HG03196 (cell line): ENCODE measurements around the gene PTH2.

Experiments
- ATAC-seq: cut with Tn5 transposase; IDR thresholded peaks from one replicate; pipeline ENCODE4 v1.9.1; 2021; ENCODE audit not compliant: unreplicated experiment

The PTH2 gene

GRCh38 chr19:49432141-49433073 lies 9.2 kb upstream of the PTH2 start:
- no peak for ATAC-seq

DNA sequence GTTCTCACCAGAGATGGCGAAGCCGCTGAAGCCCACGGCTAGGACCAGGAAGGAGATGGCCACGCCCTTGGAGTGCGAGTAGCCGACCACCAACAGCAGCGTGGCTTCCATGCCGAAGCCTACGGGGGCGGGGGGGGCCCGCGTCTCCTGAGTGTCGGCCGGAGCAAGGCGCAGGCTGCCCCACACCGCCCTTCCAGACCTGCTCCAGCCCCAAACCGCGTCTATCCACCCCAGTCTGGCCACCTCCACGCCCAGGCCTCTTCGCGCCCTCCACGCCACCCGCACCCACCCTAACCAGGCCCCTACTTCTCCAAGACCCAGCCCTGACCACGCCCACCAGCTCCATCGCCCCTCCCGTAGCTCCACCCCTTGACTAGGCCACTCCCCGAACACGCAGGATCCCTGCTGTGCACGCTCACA lies 8.1 kb upstream of the PTH2 start:
- ATAC-seq, result no peak

DNA sequence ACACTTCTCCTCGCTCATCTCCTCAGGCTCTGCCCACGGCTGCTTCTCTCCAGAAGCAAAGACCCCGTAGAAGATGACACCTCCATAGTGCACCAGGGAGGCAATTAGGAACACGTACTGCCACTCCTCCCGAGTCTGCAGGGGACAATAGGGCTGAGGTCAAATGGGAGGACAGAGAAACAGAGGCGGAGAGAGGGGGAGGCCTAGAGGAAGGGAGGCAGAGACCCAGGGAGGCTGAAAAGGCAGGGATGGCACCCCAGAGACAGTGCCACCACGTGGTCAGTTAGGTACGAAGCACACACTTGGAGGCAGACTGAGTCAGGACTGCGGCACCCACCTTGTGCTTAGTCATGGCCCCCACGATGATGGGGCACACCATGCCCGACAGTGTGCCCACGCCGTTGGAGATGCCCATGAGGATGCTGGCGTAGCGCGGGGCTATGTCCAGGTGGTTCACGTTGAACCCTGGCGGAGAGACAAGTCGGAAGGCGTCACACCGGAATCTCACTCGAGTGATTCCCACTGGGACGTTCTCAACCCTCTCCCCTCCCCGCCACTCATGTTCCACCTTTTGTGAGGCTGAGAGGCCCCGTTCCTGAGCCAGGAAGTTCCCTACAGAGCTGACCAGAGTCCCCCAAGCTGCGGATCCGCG lies 7.6 kb upstream of the PTH2 start:
- no peak for ATAC-seq

GRCh38 chr19:49430172-49430677 lies 7.0 kb upstream of the PTH2 start:
- ATAC-seq, result no peak

GRCh38 chr19:49428547-49429451 lies 5.6 kb upstream of the PTH2 start:
- ATAC-seq, result no peak

- ATAC-seq, result no peak
These were observed 4.8 kb upstream of the PTH2 start for GRCh38 chr19:49427855-49428546.

GRCh38 chr19:49427339-49427738 lies 4.1 kb upstream of the PTH2 start:
- ATAC-seq, result no peak

DNA sequence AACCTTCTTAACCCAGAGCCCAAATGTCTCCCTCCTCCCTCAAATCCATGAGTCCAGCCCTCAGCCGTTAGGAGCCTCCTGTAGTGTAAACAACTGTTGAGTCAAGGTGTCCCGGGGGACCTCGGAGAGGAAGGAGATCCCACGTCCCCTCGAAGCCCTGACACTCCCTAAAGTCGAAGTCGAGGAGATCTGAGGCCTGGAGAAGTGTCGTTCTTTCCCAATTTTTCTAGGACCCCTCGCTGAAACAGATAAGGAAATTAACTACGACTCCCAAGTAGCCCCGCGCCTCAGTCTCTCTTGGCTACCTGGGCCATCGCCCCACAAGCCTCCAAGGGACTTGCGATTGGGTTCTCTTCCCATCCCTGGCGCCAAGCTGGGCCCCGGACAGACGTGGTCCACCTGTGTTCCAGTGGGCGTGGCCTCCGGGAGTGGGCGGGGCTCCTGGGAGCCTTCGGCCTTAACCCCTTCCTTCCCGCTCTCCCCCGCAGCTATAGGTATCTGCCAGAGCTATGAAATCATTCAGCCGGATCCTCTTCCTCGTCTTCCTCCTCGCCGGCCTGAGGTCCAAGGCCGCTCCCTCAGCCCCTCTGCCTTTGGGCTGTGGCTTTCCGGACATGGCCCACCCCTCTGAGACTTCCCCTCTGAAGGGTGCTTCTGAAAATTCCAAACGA lies 2.8 kb upstream of the PTH2 start:
- ATAC-seq, result no peak

DNA sequence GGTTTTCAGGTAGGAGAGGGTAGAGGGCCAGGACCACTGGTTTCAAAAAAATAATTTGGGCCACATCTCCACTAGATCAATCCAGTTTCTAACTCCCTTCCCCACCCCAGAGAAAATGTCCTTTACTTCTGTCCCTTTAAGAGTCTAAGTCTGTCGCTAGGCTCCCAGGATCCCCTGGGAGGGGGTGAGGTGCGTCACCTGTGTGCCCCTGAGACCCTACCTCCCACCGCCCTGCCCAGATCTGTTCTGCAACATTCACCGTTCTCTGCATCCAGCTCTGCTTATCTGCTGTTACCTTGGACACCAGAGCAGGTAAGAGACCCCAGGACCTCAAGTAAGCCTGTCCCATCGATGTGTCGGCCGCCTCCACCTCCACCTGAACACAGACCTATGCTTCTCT lies 1.9 kb upstream of the PTH2 start, which contains the start of gene GFY:
GFY (plus strand) TSS at position 211 of the 400 bp plus-strand sequence. CDS start 1,043 bp downstream, outside the sequence.
- ATAC-seq, result no peak

GRCh38 chr19:49423985-49424303 lies 703 bp upstream of the PTH2 start:
- no peak for ATAC-seq

- no peak for ATAC-seq
These were observed 702 bp downstream of the PTH2 start for GRCh38 chr19:49422407-49423070.

DNA sequence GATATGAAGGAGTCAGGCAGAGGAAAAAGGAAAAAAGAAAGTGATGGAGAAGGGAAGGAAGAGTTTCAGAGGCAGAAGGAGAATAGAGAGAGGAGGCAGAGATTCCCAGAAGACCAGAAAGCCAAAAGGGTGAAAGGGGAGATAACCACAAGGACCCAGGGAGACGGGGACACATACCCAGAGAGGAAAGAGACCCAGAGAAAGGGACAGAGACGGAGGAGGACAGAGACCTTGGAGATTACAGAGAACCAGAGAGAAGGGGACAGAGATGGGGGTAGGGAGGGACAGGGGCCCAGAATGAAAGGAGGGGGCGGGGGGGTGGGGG lies 1.4 kb downstream of the PTH2 start:
- ATAC-seq, result no peak

- no peak for ATAC-seq
These were observed 2.0 kb downstream of the PTH2 start for GRCh38 chr19:49421039-49421877.

- ATAC-seq, result no peak
These were observed 3.0 kb downstream of the PTH2 start for GRCh38 chr19:49420227-49420626.

DNA sequence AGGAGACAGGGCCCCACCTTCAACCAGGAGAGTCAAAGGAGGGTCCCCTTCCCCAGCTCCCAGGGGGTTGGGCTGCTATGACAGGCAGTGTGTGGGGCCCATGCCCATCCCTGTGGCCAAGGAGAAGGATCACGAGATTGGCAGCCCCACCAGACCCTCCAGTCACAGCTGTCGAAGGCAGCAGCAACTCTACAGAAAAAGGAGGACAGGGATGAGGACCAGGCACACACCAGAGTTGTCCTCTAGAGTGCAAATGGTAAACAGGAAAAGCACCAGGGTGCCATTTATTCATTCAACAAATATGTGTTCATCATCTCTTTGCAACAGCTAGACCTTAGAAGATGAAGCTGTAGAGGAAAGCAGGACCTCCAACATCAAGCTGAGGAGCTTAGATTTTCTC lies 4.1 kb downstream of the PTH2 start:
- no peak for ATAC-seq

DNA sequence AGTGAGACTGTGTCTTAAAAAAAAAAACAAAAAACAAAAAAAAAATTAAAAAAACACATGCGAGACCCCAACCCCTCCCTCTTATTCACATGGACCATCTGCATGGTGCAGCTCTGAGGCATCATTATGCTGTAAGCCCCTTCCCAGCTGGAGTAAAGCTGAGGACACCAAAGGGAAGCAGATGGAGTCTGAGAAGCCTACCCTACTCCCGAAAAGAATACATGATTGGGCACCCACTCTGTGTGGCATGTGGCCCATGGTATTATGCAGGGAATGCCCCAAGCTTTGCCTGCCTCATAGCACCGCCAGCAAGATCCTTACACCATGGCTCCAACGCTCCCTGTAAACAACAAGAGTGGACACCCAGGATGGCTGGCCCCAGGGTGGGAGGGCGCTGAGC lies 4.7 kb downstream of the PTH2 start:
- ATAC-seq, result no peak

GRCh38 chr19:49417088-49417487 lies 6.2 kb downstream of the PTH2 start:
- ATAC-seq, result no peak

DNA sequence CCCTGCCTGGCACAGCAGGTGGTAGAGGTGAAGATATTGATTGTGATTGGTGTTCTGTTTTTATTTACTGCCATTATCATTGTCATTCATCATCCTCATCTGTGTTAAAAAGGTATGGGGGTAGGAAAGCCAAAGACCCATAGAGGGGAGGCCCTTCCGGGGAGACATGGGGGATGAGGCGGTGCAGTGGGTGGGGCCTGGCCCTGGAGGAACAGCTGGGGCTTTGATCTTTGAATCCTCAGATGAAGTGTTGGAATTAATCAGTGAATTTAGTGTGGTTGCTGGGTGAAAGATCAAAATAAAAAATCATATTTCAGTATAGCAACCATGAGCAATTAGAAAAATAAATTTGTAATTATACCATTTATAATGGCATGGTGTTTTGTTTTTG lies 7.4 kb downstream of the PTH2 start:
- ATAC-seq, result no peak
